Renal cortex interstitium (tissue), 11 donors: ENCODE data around the gene PDCD6IP. TPM values are rescaled to one million over a fixed set of nuclear protein-coding genes. Genes with fewer than 3 reads are reported as not detected.
A peak's percentile ranks its signal among the peaks of the same experiment; 100 is the strongest.

Experiments used
- DNase-seq, 11 donors: peaks; one replicate each; pipeline ENCODE4 v3.0.0-alpha.2; 2013; ENCODE audit warnings: low read depth in 9 of 11, low spot score in 4 of 11; ENCODE audit errors: extremely low read depth in 1 of 11
- polyA plus RNA-seq, 3 donors: library from polyadenylated mRNA; unstranded; fragments of 120-200 nt; gene quantifications; one replicate each; pipeline ENCODE4 v1.2.1, GENCODE V29; 2013; ENCODE audit not compliant: insufficient read length in 3 of 3

PDCD6IP gene
- polyA plus RNA-seq, 3 donors, result 127 to 180 (median 168) TPM

- DNase-seq, result no peak
Observed at GRCh38 chr3:33909547-33909946, 111.1 kb downstream of the PDCD6IP start.

GRCh38 chr3:33910031-33910430, 111.6 kb downstream of the PDCD6IP start:
- no peak for DNase-seq

GRCh38 chr3:33911525-33912322, 113.3 kb downstream of the PDCD6IP start:
- DNase-seq, result no peak

GRCh38 chr3:33914212-33914611, 115.8 kb downstream of the PDCD6IP start:
- no peak for DNase-seq

DNA sequence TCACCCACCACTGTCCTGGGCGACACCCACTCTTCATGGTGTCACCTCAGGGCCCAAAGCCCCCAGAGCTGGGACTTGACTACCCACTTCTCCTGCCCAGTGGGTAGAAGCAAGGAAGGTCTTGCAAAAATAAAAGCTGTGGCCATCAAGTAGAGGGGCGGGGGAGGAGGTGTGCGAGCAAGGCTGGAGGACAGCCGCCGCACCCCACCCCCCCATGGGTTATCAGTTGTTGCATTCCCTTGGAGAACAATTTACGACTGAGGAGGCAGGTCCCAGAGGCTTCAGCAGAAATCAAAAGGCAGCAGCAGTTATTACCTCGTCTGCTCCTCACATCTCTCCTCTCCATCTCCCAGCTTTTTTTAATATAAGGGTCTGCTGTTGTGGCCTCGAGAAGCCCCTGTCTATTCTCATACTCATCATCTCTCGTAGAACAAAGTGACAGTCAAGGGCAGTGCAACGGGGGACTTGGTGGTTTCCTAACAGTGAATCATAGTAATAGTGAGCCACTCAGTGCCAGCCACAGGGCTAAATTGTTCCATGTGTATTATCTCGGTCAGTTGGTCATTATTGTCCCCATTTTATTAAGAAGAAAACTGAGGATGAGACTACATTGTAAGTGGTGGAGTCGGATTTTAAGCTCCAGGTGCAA, 116.4 kb downstream of the PDCD6IP start:
- DNase-seq, result no peak

DNA sequence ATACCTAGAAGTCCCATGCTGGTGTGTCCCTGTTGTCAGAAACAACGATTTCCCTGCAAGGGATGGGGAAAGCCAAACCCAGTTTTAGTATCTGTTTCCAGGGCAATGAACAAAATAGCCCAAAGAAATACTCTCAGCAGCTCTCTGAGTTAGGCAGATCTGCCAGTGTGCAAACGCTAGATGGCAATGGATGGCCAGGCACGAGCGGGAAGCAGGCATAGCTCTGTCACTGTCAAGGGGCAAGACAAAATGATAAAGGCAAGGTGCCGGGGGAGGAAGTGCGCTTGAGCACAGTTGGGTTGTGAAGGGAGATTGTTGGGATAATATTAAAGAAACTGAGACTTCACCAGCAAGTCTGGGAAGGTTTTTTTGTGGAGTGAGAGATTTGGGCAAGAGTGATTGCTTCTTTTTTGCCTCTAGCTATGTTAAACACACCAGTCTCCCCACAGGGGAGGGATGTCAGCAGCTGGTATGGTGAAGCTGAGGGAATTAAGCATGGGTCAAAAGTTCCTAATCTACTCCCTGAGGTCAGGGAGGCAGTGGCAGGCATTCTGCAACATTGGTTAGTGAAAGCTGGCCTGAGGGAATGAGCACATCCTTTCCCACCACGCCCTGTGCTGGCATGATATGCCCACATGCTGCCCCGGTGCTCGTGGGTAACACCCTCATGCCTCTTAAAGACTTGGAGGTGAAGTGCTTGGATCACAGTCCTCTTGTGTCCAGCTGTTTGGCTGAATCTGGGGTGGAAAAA, 117.5 kb downstream of the PDCD6IP start:
- peak in 7 of 11 donors; percentile 13 to 46 (median 28) for DNase-seq

DNA sequence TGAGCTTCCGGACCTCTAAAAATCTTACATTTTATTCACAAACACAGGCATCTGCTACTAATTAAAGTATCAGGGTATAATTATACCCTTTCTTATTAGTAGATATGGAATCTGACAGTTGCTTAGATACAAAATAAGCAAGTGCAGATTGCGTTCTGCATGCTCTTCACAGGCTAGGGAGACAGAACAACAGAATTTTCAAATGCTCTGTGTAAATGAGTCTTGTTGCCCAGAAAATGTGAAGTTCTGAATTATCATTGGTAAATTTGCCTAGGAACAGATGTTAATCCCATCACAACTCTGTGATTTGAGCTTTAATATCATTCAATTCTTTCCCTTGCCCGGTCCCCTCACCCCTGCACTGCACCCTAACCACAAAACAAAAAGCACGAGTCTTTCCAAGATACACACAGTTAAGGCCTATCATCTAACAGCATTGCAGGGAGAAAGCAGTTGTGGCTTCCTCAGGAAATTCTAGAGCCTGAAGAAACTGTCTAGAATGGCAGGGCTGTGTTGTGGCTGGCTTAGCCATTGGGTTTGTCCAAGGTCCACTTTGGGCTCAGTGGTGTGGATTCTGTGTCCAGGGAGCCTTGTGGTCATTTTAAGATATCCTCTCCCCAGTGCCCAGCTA, 119.8 kb downstream of the PDCD6IP start:
- DNase-seq, result no peak

Other genes starting within 250 kb of the PDCD6IP start
- gene CLASP2, start 80.4 kb upstream of the PDCD6IP start, polyA plus RNA-seq, result 10 to 100 TPM; 46.4 to 66.5 (median 59.4) TPM